Ishikawa (cell line): ENCODE results near the gene PARVB.

Source experiments
- CEBPB ChIP-seq: IDR thresholded peaks from 2 replicates; pipeline ENCODE4 v1.6.1; 2012
- CREB1 ChIP-seq: IDR thresholded peaks from 2 replicates; pipeline ENCODE4 v1.6.1; 2012; ENCODE audit warnings: low read depth
- EGR1 ChIP-seq: IDR thresholded peaks from 2 replicates; pipeline ENCODE4 v1.6.1; 2012
- EP300 ChIP-seq: IDR thresholded peaks from 2 replicates; pipeline ENCODE4 v1.6.1; 2012; ENCODE audit warnings: borderline replicate concordance
- FOXM1 ChIP-seq: IDR thresholded peaks from 2 replicates; pipeline ENCODE4 v1.6.1; 2012; ENCODE audit warnings: low read depth, borderline replicate concordance
- MAX ChIP-seq: IDR thresholded peaks from 2 replicates; pipeline ENCODE4 v1.6.1; 2012
- NFIC ChIP-seq: IDR thresholded peaks from 2 replicates; pipeline ENCODE4 v1.6.1; 2012
- RAD21 ChIP-seq: IDR thresholded peaks from 2 replicates; pipeline ENCODE4 v1.6.1; 2012; ENCODE audit warnings: low read depth
- REST ChIP-seq: IDR thresholded peaks from 2 replicates; pipeline ENCODE4 v1.6.1; 2012; ENCODE audit warnings: low read depth, mild to moderate bottlenecking
- TAF1 ChIP-seq: IDR thresholded peaks from 2 replicates; pipeline ENCODE4 v1.6.1; 2012; ENCODE audit warnings: low read depth, mild to moderate bottlenecking
- TCF12 ChIP-seq: IDR thresholded peaks from 2 replicates; pipeline ENCODE4 v1.6.1; 2012; ENCODE audit warnings: low read depth
- TEAD4 ChIP-seq: IDR thresholded peaks from 2 replicates; pipeline ENCODE4 v1.6.1; 2012
- USF1 ChIP-seq: IDR thresholded peaks from 2 replicates; pipeline ENCODE4 v1.6.1; 2012
- YY1 ChIP-seq: IDR thresholded peaks from 2 replicates; pipeline ENCODE4 v1.6.1; 2012; ENCODE audit warnings: low read depth
- ZBTB7A ChIP-seq: IDR thresholded peaks from 2 replicates; pipeline ENCODE4 v1.6.1; 2012; ENCODE audit warnings: low read depth

Gene PARVB

GRCh38 chr22:44049486-44050231 lies 25.6 kb downstream of the PARVB start:
- TF ChIP-seq ZBTB7A, result no peak
- TF ChIP-seq EP300, result no peak
- no peak for TF ChIP-seq FOXM1
- TF ChIP-seq CREB1, result no peak
- TF ChIP-seq USF1, result no peak
- TF ChIP-seq TAF1, result no peak
- no peak for TF ChIP-seq TEAD4
- no peak for TF ChIP-seq CEBPB
- no peak for TF ChIP-seq EGR1
- TF ChIP-seq REST, result no peak
- TF ChIP-seq RAD21, result no peak
- no peak for TF ChIP-seq MAX
- no peak for TF ChIP-seq YY1
- no peak for TF ChIP-seq NFIC
- TF ChIP-seq TCF12, result no peak

- TF ChIP-seq RAD21, result no peak
- TF ChIP-seq REST, result no peak
- TF ChIP-seq EP300, result no peak
- TF ChIP-seq YY1, result no peak
Measured at GRCh38 chr22:44050766-44051355, 26.8 kb downstream of the PARVB start.

GRCh38 chr22:44051358-44051757 lies 27.3 kb downstream of the PARVB start:
- TF ChIP-seq FOXM1 (no peak), TEAD4 (no peak), REST (no peak)

- no peak for TF ChIP-seq TAF1
Measured at GRCh38 chr22:44051961-44052360, 27.9 kb downstream of the PARVB start.

GRCh38 chr22:44055805-44056204 lies 31.7 kb downstream of the PARVB start:
- no peak for TF ChIP-seq YY1
- TF ChIP-seq RAD21, result no peak
- no peak for TF ChIP-seq USF1
- no peak for TF ChIP-seq TCF12
- no peak for TF ChIP-seq TEAD4
- no peak for TF ChIP-seq ZBTB7A
- TF ChIP-seq FOXM1, result no peak
- no peak for TF ChIP-seq EP300
- TF ChIP-seq REST, result no peak
- no peak for TF ChIP-seq NFIC
- TF ChIP-seq MAX, result no peak
- no peak for TF ChIP-seq CREB1
- TF ChIP-seq CEBPB, result no peak
- no peak for TF ChIP-seq TAF1
- TF ChIP-seq EGR1, result no peak
